Naive thymus-derived CD4-positive, alpha-beta T cell (primary cell): Measurements from ENCODE around the gene UBAP1L. TPM values are rescaled to one million over a fixed set of nuclear protein-coding genes. Genes with fewer than 3 reads are reported as not detected.

Experiments
- ATAC-seq: fragments of 150-1000 bp; cut with Tn5 transposase; 2 replicates; pipeline ENCODE4 v1.10.0; 2021; ENCODE audit warnings: mild to moderate bottlenecking, moderate library complexity
- CTCF ChIA-PET: fragments of 350-600 bp; sonication (Branson Sonifier 250); formaldehyde crosslinking; loops from one replicate; lab custom pipeline; 2021; ENCODE audit warnings: antibody characterized with exemption; lab: Charles Lee
- POLR2A ChIA-PET: fragments of 350-600 bp; sonication (Branson Sonifier 250); formaldehyde crosslinking; loops from one replicate; lab custom pipeline; 2021; ENCODE audit warnings: antibody characterized with exemption, inconsistent platforms; lab: Charles Lee
- DNase-seq, 9 donors: peaks; one replicate each; pipeline versions ENCODE4 v3.0.0 to v3.0.0-alpha.2; 2020 to 2022; ENCODE audit warnings: mixed read lengths in 1 of 9
- H3K27ac ChIP-seq: one replicate; pipeline ENCODE4 v1.7.0; 2013; ENCODE audit warnings: mild to moderate bottlenecking, low read depth, low read length, moderate library complexity
- H3K27me3 ChIP-seq, 2 donors: one replicate each; pipeline ENCODE4 v1.7.0; 2013; ENCODE audit warnings: low read length in 2 of 2, mild to moderate bottlenecking in 2 of 2, moderate library complexity in 2 of 2; ENCODE audit not compliant: control insufficient read depth in 2 of 2, insufficient read depth in 2 of 2
- H3K36me3 ChIP-seq, 3 experiments: 1 replicate in 2 of 3; 2 replicates in 1 of 3; pipeline ENCODE4 v1.7.0; 2013; ENCODE audit warnings: low read length in 3 of 3, mild to moderate bottlenecking in 3 of 3, moderate library complexity in 1 of 3; ENCODE audit not compliant: insufficient read depth in 3 of 3, control insufficient read depth in 2 of 3
- H3K4me1 ChIP-seq, 2 donors: one replicate each; pipeline ENCODE4 v1.7.0; 2013; ENCODE audit warnings: low read length in 2 of 2, mild to moderate bottlenecking in 2 of 2, moderate library complexity in 1 of 2; ENCODE audit not compliant: control insufficient read depth in 2 of 2, insufficient read depth in 2 of 2
- H3K4me3 ChIP-seq: 2 replicates; pipeline ENCODE4 v1.7.0; 2013; ENCODE audit warnings: mild to moderate bottlenecking, low read length
- H3K9me3 ChIP-seq, 3 experiments: 1 replicate in 2 of 3; 2 replicates in 1 of 3; pipeline ENCODE4 v1.7.0; 2013; ENCODE audit warnings: low read length in 3 of 3; ENCODE audit not compliant: control insufficient read depth in 2 of 3
- H3K27ac Mint-ChIP-seq, 9 donors: one replicate each; pipeline ENCODE4 v1.8.0; 2020 to 2022; ENCODE audit warnings: mixed read lengths in 9 of 9, mild to moderate bottlenecking in 8 of 9, moderate library complexity in 5 of 9, inconsistent platforms in 2 of 9
- H3K27me3 Mint-ChIP-seq, 5 donors: one replicate each; pipeline ENCODE4 v1.8.0; 2021 to 2022; ENCODE audit warnings: mixed read lengths in 5 of 5, mild to moderate bottlenecking in 1 of 5
- H3K36me3 Mint-ChIP-seq, 5 donors: one replicate each; pipeline ENCODE4 v1.8.0; 2020 to 2022; ENCODE audit warnings: mixed read lengths in 5 of 5, mild to moderate bottlenecking in 3 of 5, inconsistent platforms in 1 of 5
- H3K4me1 Mint-ChIP-seq, 7 donors: one replicate each; pipeline ENCODE4 v1.8.0; 2020 to 2022; ENCODE audit warnings: mixed read lengths in 7 of 7, mild to moderate bottlenecking in 3 of 7, inconsistent platforms in 1 of 7
- H3K4me3 Mint-ChIP-seq, 10 donors: one replicate each; pipeline ENCODE4 v1.8.0; 2020 to 2022; ENCODE audit warnings: mild to moderate bottlenecking in 10 of 10, mixed read lengths in 10 of 10, moderate library complexity in 6 of 10, inconsistent platforms in 2 of 10
- H3K9me3 Mint-ChIP-seq, 11 donors: one replicate each; pipeline ENCODE4 v1.8.0; 2020 to 2022; ENCODE audit warnings: mixed read lengths in 11 of 11, mild to moderate bottlenecking in 4 of 11, inconsistent platforms in 1 of 11, moderate library complexity in 1 of 11
- intact Hi-C, 2 donors: fragments of 100-400 bp; cut with micrococcal nuclease; formaldehyde crosslinking; loops; one replicate each; pipeline ENCODE4 v1.15.1; 2023
- polyA plus RNA-seq, 2 donors: library from polyadenylated mRNA; unstranded; fragments of 300-500 nt; fragmentation: Illumina TruSeq; gene quantifications; one replicate each; pipeline ENCODE4 v1.2.3, GENCODE V29; 2021
- total RNA-seq, 6 experiments: library from RNA in 5 of 6; stranded (reverse) in 5 of 6; gene quantifications; 1 replicate in 5 of 6; 2 replicates in 1 of 6; pipeline ENCODE4 v1.2.3 and lab custom pipeline; 2021 to 2026

UBAP1L gene
- total and polyA plus RNA-seq, 7 experiments from 2014 or later, result 0.09 to 17.1 (median 12.1) TPM

- Mint-ChIP-seq H3K27ac (peak overlapping the region in 2 of 9 donors; percentile 31 to 46), H3K27me3 (no peaks in the 10 kb centered on the region), H3K4me3 (no peak overlapping the region), H3K36me3 (peaks cover 2 to 15% (median 3%) of the 10 kb centered on the region in 5 donors), H3K9me3 (no peaks in the 10 kb centered on the region), H3K4me1 (no peaks in the 10 kb centered on the region)
- Histone ChIP-seq H3K36me3 (peaks cover 0 to 11% (median 6%) of the 10 kb centered on the region in 3 experiments), H3K9me3 (no peaks in the 10 kb centered on the region), H3K27ac (no peak overlapping the region), H3K4me1 (no peaks in the 10 kb centered on the region), H3K27me3 (no peaks in the 10 kb centered on the region), H3K4me3 (no peak overlapping the region)
- ATAC-seq (no peak), DNase-seq (no peak)
- CTCF ChIA-PET, result no interaction called here
- intact Hi-C loops, result no loop called here
- POLR2A ChIA-PET, result no interaction called here
Observed at GRCh38 chr15:65092911-65093792, 21.8 kb downstream of the UBAP1L start.

GRCh38 chr15:65091946-65092770 is 22.8 kb downstream of the UBAP1L start:
- no peaks in the 10 kb centered on the region for H3K27me3 Mint-ChIP-seq
- no peak for DNase-seq

GRCh38 chr15:65089206-65089824 is 25.7 kb downstream of the UBAP1L start:
- intact Hi-C loops, result no loop called here

More at GRCh38 chr15:65091946-65092770, 22.8 kb downstream of the UBAP1L start:
- peaks cover 0 to 2% (median 0%) of the 10 kb centered on the region in 3 experiments for H3K36me3 ChIP-seq
- H3K27ac ChIP-seq, result no peak overlapping the region
- Mint-ChIP-seq H3K36me3 (peaks cover 0 to 6% (median 0%) of the 10 kb centered on the region in 5 donors), H3K4me3 (no peak overlapping the region), H3K4me1 (peaks cover 0 to 4% (median 0%) of the 10 kb centered on the region in 7 donors), H3K9me3 (no peaks in the 10 kb centered on the region), H3K27ac (no peak overlapping the region)
- ChIA-PET CTCF (no interaction called here), POLR2A (interaction anchor here (0.6 kb wide), 1 partner anchor 35 kb away, joined by 3 read pairs; no protein-coding TSS in a partner anchor)
- no peak overlapping the region for H3K4me3 ChIP-seq
- intact Hi-C loops, result no loop called here
- no peaks in the 10 kb centered on the region for H3K4me1 ChIP-seq
- no peaks in the 10 kb centered on the region for H3K27me3 ChIP-seq
- H3K9me3 ChIP-seq, result no peaks in the 10 kb centered on the region
- no peak for ATAC-seq

GRCh38 chr15:65088643-65089021 is 26.4 kb downstream of the UBAP1L start:
- ChIA-PET POLR2A (no interaction called here), CTCF (no interaction called here)
- H3K4me1 Mint-ChIP-seq, result peaks cover 0 to 7% (median 0%) of the 10 kb centered on the region in 7 donors
- DNase-seq (no peak), ATAC-seq (no peak)
- Histone ChIP-seq H3K36me3 (no peaks in the 10 kb centered on the region), H3K4me1 (no peaks in the 10 kb centered on the region), H3K9me3 (no peaks in the 10 kb centered on the region), H3K27me3 (no peaks in the 10 kb centered on the region), H3K27ac (no peak overlapping the region), H3K4me3 (no peak overlapping the region)
- no peaks in the 10 kb centered on the region for H3K9me3 Mint-ChIP-seq
- no peak overlapping the region for H3K4me3 Mint-ChIP-seq
- peak overlapping the region in 1 of 9 donors; percentile 28 for H3K27ac Mint-ChIP-seq
- peaks cover 0 to 9% (median 5%) of the 10 kb centered on the region in 5 donors for H3K27me3 Mint-ChIP-seq
- no peaks in the 10 kb centered on the region for H3K36me3 Mint-ChIP-seq
- intact Hi-C loops, result no loop called here

More at GRCh38 chr15:65089206-65089824, 25.7 kb downstream of the UBAP1L start:
- Mint-ChIP-seq H3K4me1 (peaks cover 0 to 7% (median 0%) of the 10 kb centered on the region in 7 donors), H3K4me3 (no peak overlapping the region), H3K27me3 (peaks cover 0 to 3% (median 0%) of the 10 kb centered on the region in 5 donors), H3K27ac (no peak overlapping the region), H3K9me3 (no peaks in the 10 kb centered on the region), H3K36me3 (no peaks in the 10 kb centered on the region)
- H3K27me3 ChIP-seq, result no peaks in the 10 kb centered on the region
- no peaks in the 10 kb centered on the region for H3K9me3 ChIP-seq
- no peak overlapping the region for H3K27ac ChIP-seq
- CTCF ChIA-PET, result no interaction called here
- H3K4me1 ChIP-seq, result no peaks in the 10 kb centered on the region
- POLR2A ChIA-PET, result no interaction called here
- H3K36me3 ChIP-seq, result no peaks in the 10 kb centered on the region
- DNase-seq, result no peak
- H3K4me3 ChIP-seq, result no peak overlapping the region
- ATAC-seq, result no peak

GRCh38 chr15:65087873-65088642 is 26.9 kb downstream of the UBAP1L start:
- Histone ChIP-seq H3K9me3 (no peaks in the 10 kb centered on the region), H3K36me3 (no peaks in the 10 kb centered on the region), H3K27ac (no peak overlapping the region), H3K27me3 (no peaks in the 10 kb centered on the region), H3K4me3 (no peak overlapping the region), H3K4me1 (no peaks in the 10 kb centered on the region)
- CTCF ChIA-PET, result interaction anchor here (0.7 kb wide), 1 partner anchor 55 kb away, joined by 3 read pairs; no protein-coding TSS in a partner anchor
- POLR2A ChIA-PET, result no interaction called here
- peak overlapping the region in 1 of 9 donors; percentile 64 for H3K27ac Mint-ChIP-seq
- no peak overlapping the region for H3K4me3 Mint-ChIP-seq
- H3K27me3 Mint-ChIP-seq, result peaks cover 0 to 12% (median 6%) of the 10 kb centered on the region in 5 donors
- DNase-seq (no peak), ATAC-seq (no peak)
- peaks cover 0 to 7% (median under 1%) of the 10 kb centered on the region in 7 donors for H3K4me1 Mint-ChIP-seq
- intact Hi-C loops, result no loop called here
- no peaks in the 10 kb centered on the region for H3K36me3 Mint-ChIP-seq
- no peaks in the 10 kb centered on the region for H3K9me3 Mint-ChIP-seq

- Mint-ChIP-seq H3K36me3 (no peaks in the 10 kb centered on the region), H3K4me3 (no peak overlapping the region), H3K9me3 (no peaks in the 10 kb centered on the region), H3K4me1 (peaks cover 6 to 13% (median 6%) of the 10 kb centered on the region in 7 donors), H3K27me3 (peaks cover 0 to 19% (median 12%) of the 10 kb centered on the region in 5 donors), H3K27ac (peak overlapping the region in 4 of 9 donors; percentile 5 to 64 (median 32))
- no peaks in the 10 kb centered on the region for H3K9me3 ChIP-seq
- intact Hi-C loops, result no loop called here
- H3K27me3 ChIP-seq, result no peaks in the 10 kb centered on the region
- POLR2A ChIA-PET, result no interaction called here
- H3K36me3 ChIP-seq, result no peaks in the 10 kb centered on the region
- no peak overlapping the region for H3K27ac ChIP-seq
- H3K4me1 ChIP-seq, result peaks cover 0 to 2% of the 10 kb centered on the region in 2 donors
- ATAC-seq (no peak), DNase-seq (no peak)
- H3K4me3 ChIP-seq, result no peak overlapping the region
- CTCF ChIA-PET, result interaction anchor here (0.7 kb wide), 1 partner anchor 54 kb away, joined by 3 read pairs; no protein-coding TSS in a partner anchor
Observed at GRCh38 chr15:65087411-65087810, 27.6 kb downstream of the UBAP1L start.
